HG02938 (cell line): ENCODE data around the gene ZEB2.

Source experiments
- ATAC-seq: cut with Tn5 transposase; IDR thresholded peaks from one replicate; pipeline ENCODE4 v1.9.1; 2021; ENCODE audit warnings: mild to moderate bottlenecking, moderate library complexity; ENCODE audit not compliant: unreplicated experiment

The ZEB2 gene

GRCh38 chr2:144453486-144454158 is 66.3 kb downstream of the ZEB2 start:
- no peak for ATAC-seq

- no peak for ATAC-seq
Measured at GRCh38 chr2:144452989-144453336, 67.0 kb downstream of the ZEB2 start.

GRCh38 chr2:144452169-144452988 is 67.5 kb downstream of the ZEB2 start:
- no peak for ATAC-seq

GRCh38 chr2:144451443-144451842 is 68.5 kb downstream of the ZEB2 start:
- no peak for ATAC-seq

- ATAC-seq = no peak
Measured at GRCh38 chr2:144449028-144449406, 70.9 kb downstream of the ZEB2 start.

- no peak for ATAC-seq
Measured at GRCh38 chr2:144448389-144449027, 71.4 kb downstream of the ZEB2 start.

- ATAC-seq = no peak
Measured at GRCh38 chr2:144447535-144447934, 72.4 kb downstream of the ZEB2 start.

GRCh38 chr2:144446136-144446535 is 73.8 kb downstream of the ZEB2 start:
- ATAC-seq = no peak

GRCh38 chr2:144445196-144445595 is 74.7 kb downstream of the ZEB2 start:
- no peak for ATAC-seq

GRCh38 chr2:144443837-144444817 is 75.8 kb downstream of the ZEB2 start:
- no peak for ATAC-seq

- ATAC-seq = no peak
Measured at GRCh38 chr2:144441711-144442141, 78.2 kb downstream of the ZEB2 start.

GRCh38 chr2:144439993-144440392 is 79.9 kb downstream of the ZEB2 start:
- no peak for ATAC-seq

GRCh38 chr2:144438801-144439631 is 80.9 kb downstream of the ZEB2 start:
- ATAC-seq = no peak

GRCh38 chr2:144437636-144438035 is 82.3 kb downstream of the ZEB2 start:
- no peak for ATAC-seq

- ATAC-seq = no peak
Measured at GRCh38 chr2:144434425-144435222, 85.3 kb downstream of the ZEB2 start.

GRCh38 chr2:144432921-144433320 is 87.0 kb downstream of the ZEB2 start:
- no peak for ATAC-seq

GRCh38 chr2:144431998-144432397 is 87.9 kb downstream of the ZEB2 start:
- no peak for ATAC-seq

- no peak for ATAC-seq
Measured at GRCh38 chr2:144431392-144431783, 88.5 kb downstream of the ZEB2 start.

GRCh38 chr2:144430722-144431391 is 89.1 kb downstream of the ZEB2 start:
- peak; percentile 98 for ATAC-seq
